Stimulated activated CD8-positive, alpha-beta memory T cell treated with anti-CD3 and anti-CD28 coated beads, Interleukin-12 subunit alpha, Interleukin-12 subunit beta, amount 100 ng/mL, for 24 hours (primary cell): ENCODE measurements around the gene THYN1.

Experiments
- DNase-seq: peaks from one replicate; pipeline ENCODE4 v3.0.0-alpha.2; 2020; ENCODE audit errors: extremely low read depth

Gene THYN1

DNA sequence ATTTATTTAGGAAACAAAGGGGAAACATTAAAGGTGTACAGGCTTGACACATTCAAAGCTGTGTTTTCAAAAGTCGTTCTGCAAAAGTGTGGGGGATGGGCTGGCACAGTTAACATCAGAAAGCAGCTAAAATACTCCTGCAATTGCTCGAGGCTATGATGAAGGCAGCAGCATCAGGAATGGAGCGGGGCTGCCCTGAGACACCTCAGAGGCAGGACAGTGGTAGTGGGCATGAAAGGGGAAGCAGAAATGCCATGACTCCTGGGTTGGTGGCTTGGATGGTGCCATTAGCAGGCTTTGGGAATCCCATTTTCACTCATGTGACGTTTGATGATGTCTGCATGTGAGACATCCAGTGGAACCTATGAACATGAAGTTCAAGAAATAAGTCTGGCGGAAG is 30.0 kb downstream of the THYN1 start:
- DNase-seq = no peak

DNA sequence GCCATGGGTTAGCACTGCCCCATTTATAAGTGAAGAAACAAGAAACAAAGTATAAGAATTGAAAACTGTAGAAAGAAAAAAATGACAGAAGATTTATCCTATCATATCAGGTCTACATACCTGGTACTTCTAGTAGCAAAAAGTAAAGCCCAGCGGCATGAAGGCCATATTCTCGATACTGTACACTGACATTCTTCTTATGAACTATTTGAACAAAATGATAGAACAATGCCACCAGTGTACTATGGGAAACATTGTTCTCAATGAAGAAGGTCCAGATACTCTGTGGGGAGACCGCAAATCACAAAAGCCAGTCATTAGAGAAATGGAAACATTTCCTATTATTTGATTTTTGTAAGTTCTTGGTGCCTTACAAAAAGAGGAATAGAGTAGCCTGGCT is 36.3 kb downstream of the THYN1 start:
- no peak for DNase-seq

DNA sequence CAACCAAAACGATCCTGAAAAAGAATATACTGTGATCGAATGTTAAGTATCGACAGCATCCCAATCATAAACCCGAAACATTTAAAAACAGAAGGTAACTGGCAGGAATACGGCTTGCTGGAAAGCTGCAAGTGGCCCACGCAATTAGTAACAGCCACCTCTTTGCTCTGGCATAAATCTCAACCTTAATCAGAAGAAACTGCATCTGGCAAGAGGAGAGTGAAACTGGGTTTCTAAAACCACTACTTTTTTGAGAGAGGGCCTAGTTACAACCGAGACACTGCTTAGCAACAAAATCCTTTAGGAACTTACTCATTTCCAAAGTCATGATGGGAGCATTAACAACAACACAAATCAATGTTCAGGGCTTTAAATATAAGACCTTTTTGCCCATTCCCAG is 37.3 kb downstream of the THYN1 start:
- no peak for DNase-seq

GRCh38 chr11:134207538-134208239 is 45.5 kb downstream of the THYN1 start:
- DNase-seq = no peak

GRCh38 chr11:134206185-134206584 is 47.0 kb downstream of the THYN1 start:
- no peak for DNase-seq

- DNase-seq = no peak
These were observed 47.4 kb downstream of the THYN1 start for GRCh38 chr11:134205729-134206128.

GRCh38 chr11:134202661-134203060 is 50.5 kb downstream of the THYN1 start:
- DNase-seq = no peak

- no peak for DNase-seq
These were observed 52.5 kb downstream of the THYN1 start for GRCh38 chr11:134200688-134201087.

DNA sequence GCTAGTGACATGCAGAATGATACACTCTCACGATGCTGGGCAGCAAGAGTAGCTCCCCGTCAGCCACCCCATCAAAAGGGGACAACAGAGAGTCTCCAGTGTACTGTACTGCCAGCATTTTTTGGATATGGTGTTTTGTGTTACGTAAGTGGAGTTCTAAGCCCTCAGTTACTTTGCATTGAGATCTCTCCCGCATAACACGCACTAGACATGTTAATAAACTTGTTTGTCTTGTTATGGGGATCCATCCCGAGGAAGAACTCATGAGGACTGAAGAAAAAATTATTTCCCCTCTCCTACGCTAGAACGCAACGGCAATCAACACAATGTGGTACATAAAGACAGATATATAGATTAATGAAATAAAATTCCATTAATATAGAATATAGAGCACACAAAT is 53.6 kb downstream of the THYN1 start:
- DNase-seq = no peak
